GM04504 (cell line): ENCODE results near the gene RNF157.
"Not testable (repeated sequence)": the region's sequence is repeated elsewhere in the genome, so short reads cannot be mapped to it uniquely, and the experiment has no call there.

Experiments
- DNase-seq: peaks from one replicate; pipeline ENCODE4 v3.0.0-alpha.2; 2012; ENCODE audit warnings: low read depth

RNF157 gene

DNA sequence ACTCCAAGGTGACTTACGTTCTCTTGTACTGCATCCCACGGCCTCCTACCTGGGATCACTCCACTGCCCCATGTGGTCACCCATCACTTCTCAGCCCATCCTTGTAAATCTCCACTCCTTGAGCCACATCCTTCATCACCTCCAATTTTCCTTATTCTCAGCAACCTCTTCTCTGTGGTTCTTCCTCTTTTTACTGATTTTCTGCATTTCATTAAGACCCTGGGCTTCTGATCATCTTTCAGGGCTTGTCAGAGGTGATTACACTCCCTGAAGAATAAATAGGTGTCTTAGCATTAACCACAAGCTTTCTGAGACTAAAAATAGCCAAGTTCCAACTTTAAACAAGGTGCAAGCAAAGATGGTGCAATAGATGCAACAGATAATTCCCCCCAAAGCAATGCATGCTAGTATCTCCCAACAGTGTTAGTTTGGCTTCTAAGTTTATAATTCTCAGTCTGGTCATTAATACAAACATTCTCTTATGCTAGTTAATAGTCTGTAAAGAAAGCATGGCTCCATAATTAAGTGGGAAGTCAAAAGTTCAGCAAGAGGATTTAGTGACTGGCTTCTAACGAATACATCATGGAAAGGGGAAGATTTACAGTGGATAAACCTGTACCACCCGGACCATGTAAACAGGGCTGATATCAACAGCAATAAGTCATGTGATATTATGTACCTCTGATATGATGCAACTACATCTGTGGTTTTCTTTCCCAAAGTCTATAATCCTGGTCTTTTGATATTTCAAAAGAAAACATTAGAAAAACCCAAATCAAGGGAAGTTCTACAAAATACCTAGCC, 51.9 kb downstream of the RNF157 start:
- no peak for DNase-seq

DNA sequence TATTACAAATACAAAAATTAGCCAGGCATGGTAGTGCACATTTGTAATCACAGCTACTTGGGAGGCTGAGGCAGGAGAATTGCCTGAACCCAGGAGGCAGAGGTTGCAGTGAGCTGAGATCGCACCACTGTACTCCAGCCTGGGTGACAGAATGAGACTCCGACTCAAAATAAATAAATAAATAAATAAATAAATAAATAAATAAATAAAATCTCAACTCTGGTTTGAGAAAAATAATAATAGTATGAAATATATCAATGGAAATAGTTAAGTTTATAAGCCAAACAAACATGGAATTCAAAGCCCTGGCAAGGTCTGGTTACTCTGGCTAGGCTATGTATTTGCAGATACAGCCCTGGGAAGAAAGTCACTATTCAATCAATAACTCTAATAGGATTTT, 53.5 kb downstream of the RNF157 start:
- not testable (repeated sequence) for DNase-seq

DNA sequence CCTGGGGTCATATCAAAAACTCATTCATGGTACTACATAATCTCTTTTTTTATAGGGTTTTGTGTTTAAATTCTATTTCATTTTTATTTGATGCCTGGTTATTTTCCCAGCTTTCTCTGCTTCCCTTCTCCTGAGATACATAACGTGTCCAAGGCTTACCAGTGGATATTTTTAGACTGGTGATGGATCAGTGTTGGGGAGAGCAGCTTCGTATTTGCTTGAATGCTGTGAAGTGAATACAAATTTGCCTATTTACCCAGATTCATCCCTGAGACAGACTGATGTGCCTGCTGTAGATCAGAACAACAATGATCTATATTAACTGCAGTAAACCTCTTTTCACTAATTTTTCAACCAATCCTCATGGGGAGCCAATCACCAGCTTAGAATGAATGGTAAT, 56.0 kb downstream of the RNF157 start:
- no peak for DNase-seq

DNA sequence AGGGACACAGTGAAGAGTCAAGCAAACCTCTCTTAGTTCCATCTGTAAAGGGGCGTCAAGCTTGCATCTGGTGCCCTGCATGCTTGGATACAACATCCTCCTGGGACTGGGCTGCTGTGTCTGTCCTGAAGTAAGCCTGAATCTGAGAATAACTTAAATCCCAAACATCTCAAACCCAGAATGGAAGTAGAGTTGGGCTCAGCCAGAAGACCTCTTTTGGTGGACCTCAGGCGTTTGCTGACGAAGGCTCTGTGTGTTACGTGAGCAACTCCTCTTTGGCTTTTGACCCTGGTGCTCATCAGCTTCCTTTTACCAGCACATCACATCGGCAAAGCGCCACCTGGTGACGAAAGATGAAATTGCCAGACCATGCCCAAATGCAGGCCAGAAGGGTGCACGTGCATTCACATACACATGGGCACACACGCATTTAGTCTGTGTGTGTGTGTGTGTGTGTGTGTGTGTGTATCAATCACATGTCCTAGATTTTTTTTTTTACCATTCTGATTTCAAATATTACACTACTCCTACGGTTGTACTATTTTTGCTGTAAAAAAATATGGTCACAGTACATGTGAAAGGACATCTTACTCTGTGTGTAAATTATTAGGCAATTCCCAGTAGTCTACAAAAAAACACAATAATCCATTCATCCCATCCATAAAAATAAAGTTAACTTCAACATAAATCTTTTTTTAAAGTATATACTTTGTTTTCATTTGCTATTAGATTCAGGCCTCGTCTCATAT, 58.1 kb downstream of the RNF157 start:
- peak; percentile 68 for DNase-seq

DNA sequence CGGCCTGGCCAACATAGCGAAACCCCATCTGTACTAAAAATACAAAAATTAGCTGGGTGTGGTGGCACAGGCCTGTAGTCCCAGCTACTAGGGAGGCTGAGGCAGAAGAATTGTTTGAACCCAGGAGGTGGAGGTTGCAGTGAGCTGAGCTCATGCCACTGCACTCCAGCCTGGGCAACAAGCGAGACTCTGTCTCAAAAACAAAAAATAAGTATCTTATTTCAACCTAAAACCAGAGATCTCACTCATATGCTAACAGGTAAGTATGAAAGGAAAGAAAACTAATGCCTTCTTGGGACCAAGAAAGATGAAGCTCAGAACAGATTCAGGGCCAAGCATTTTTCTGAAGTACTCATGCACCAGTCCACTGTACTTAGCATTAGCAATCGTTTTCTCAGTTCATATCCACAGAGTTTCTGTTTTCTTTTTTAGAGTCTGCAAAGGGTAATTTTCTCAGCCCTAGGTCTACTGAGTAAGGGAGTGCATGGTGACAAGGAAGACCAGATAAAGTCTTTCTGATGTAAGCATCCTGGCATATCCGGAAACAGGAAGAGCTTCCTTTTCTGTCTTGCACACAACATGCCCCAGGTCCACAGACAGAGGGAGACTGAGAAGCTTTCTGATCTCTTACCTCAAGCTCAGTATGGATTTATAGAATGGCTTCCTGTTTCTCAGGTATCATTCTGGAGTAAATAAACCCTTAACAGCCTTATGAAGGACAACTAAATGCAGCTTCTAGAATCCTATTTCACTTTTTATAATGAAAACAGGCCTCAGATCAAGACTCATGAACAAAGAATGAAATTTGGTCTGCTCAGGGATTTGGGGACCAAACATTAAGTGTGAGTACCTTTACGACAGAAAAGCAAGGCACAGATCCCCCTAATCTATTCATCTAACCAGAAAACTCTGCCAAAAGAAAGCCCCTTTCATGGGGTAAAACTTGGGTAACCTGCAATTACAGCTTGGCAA, 60.5 kb downstream of the RNF157 start:
- no peak for DNase-seq

DNA sequence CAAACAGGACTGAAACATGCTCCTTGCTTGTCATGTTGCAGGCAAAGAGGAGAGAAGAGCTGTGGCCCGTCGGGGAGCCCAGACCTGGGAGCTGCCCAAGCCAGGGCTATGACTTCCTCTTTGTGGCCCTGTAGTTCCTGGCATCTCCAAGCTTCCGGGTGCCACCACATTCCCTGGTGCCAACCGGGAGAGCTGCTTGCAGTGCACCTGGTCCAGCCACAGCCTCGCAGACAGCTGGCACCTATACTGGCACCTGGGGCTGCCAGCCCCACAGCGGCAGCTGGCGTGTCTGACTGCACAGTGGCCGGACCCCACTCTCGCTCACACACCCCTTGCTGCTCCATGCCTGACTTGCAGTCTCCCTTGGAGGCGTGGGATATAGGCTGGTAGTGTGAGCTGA, 62.2 kb downstream of the RNF157 start:
- no peak for DNase-seq

DNA sequence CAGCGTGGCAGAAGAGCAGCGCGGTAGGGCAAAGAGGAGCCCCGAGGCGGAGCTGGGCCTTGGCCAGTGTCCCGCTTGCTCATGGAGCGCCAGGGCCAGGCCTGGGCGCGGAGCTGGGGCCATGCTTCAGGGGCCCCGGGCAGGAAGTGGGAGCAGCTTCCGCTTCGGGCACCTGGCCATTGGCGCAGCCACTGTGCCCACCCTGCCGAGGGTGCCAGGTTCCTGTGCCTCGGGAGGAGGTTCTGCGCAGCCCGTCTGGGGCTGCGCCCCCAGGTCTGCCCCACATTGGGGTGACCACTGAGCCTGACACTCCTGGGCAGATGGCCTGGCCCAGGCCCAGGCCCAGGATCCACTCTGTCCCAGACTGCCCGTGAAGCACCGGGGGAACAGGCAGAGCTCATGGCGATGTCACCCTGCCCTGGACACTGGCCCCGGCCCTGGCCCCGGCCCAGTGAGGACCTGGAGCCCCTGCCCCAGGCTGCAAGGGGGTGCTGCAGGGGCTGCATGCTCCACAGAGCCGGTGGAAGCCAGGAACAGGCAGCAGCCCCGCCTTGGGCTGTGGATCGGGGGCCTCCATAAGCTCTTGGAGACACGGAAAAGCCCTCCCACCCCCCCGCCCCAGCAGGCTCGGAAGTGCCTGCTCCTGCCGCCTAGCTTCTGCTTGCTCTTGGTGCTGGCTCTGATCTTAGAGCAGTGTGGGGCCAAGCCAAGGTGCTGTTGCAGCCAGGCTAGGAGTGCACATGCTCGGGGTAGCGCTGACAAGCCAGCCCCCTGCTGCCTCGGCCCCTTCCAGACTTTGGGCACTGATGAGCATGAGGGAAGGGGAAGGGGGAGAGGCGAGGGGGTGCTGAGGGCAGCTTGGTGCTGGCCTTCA, 63.4 kb downstream of the RNF157 start:
- DNase-seq = no peak

DNA sequence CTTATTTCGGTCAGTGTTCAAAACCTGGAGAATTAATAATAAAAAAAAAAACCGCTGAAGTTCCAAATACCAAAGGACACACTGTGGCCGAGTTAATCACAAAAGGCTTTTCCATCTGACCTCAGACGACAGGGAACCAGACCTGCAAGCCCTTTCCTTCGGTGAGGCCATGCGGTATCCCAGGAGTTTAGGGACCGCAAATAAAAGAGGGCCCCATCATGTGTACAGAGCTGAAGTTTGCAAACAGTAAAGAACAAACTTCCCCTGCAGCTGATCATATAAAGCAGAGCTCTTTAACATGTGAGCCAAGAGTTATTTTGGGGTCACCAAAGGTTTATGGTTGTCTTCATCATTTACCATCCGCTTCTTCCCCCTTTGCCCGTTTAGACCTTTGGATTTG, 66.3 kb downstream of the RNF157 start:
- no peak for DNase-seq

DNA sequence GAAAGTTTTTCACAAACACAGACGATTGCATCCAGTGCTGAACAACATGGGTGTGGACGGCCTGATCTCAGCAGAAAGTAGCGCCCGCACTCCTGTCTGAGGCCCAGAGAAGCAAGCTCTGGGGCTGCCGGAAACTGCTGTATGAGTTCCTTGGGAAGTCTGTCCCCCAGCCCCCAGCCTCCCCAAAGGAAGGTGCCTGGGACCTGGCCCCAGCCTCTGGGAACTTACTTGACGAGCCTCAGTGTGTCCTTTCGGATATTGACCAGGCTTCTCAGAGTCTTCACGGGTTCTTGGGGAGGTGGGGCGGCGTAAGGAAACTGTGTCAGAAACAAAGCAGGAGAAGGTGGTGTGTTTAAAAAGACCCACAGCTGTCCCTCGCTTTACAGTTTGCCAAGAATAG, 66.8 kb downstream of the RNF157 start:
- DNase-seq = no peak

DNA sequence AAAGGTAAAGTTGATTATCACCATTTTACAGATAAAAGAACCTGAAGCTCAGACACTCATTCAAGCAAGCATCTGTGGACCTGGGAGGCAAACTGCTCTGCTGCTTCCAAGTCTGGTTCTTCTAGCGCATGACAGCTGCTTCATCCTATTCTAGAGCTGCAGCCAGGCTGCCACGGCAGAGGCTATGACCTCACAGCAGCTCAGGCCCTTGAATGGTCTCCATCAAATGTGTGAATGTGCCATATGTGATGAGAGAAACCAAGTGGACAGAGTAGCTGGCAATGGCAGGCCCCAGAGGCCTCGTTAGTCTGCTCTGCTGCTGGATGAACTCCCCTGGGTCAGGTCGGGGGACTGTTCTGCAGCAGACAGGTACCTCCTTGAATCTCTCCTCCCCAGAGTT, 68.6 kb downstream of the RNF157 start:
- DNase-seq = no peak

DNA sequence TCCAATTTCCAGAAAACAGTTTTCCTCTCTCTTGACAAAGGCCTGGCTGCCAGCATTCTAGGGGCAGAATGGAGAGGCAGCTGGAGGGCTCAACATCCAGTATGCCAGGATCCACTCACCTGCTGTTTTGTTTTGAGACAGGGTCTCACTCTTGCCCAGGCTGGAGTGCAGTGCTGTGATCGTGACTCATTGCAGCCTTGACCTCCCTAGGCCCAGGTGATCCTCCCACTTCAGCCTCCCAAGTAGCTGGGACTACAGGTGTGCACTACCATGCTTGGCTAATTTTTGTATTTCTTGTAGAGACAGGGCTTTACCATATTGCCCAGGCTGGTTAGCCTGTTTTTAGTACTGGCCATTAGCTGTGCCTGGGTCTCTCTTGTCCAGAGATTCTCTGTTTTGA, 70.2 kb downstream of the RNF157 start:
- no peak for DNase-seq

DNA sequence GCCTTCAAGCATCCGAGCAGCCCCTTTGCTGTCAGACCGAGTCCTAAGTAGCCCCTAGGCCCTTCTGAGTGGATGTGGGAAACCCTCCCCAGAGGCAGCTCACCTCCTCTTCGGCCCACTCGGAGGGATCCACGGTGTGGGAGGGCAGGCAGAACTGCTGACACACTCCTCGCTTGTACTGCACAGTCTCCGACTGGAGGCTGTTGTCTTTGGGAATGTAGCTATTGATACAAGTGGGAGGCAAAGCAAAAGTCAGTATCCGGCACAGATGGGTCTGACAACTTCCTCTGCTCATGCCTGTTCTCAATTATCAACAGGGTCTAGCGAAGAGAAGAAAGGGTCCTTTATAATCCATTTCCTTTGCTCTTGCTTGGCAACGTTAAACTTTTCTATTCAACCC, 73.4 kb downstream of the RNF157 start:
- no peak for DNase-seq

DNA sequence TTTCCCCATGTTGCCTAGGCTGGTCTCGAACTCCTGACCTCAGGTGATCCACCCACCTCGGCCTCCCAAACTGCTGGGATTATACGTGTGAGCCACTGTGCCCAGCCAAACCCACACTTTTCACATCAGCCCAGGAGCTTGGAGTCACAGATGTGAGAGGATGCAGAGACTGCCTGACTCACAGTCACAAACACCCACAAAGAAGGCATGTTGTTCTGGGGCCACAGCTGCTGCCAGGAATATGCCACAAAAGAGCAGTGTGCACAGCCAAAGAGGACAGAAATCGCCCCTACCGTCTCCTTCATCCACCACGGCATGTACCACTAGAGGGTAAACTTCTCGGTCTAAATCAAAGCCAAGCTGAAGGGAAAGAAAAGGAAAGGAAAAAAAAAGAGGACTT, 74.1 kb downstream of the RNF157 start:
- DNase-seq = no peak

DNA sequence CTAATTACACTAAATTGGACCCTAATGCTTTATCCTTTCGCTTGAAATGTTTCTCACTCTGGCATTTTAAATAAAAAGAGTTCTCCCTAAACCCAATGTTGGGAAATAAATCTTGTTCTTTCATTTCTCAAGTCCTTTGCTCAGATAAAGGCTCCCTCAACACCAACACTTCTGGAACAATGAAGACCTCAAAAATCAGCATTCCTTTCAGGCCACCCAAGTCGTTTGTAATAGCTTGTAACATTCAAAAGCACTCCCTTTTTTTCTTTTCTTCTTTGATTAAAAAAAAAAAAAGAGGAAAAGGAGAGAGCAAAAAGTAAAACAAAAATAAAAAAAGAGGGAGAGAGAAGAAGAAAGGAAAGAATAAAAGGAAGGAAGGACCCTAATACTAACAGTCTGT, 76.0 kb downstream of the RNF157 start:
- DNase-seq = no peak

DNA sequence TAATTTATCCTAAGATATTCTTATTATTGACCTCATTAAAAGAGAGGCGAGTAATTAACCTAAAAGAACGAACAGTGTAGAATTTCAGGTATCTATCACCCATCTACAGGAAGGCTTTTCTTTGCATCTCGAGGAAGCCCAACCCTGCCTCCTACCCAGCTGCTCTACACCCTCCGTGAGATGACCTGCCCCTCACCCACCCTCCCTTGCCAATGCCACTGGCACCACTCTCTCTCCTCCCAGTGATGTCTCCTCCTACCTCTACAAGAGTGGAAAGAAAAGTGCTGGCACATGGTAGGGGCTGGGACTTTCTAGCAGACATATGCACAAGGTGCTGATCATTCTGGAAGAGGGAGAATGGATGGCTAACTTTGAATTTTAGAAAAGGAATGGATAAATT, 76.4 kb downstream of the RNF157 start:
- DNase-seq = no peak

DNA sequence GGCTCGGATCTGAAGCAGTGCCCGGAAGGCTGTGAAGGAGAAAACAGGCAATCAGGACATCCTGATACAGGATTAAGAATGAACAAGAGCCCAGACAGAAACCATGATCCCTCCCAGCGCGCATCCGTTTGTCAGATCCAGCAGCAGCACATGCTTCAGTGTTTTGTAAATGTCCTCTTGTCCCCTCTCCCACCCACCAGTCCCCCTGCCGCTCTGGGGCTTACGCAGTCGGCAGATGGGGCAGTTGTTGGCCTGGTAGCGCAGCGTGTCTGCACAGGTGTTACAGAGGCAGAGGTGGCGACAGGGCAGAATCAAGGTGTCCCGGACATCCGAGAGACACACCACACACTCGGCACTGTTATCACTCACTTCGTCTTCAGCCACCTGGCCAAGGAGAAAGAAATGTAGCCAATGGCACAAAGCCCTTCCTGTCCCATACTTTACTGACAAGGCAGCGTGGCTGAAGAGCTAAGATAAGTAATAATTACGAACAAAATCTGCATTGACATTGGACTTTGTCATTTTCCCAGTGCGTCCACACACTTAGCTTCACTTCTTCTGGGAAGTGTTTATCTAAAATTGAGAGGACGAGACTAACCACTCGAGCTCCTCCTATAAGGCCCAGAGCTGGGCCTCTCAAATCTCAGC, 78.5 kb downstream of the RNF157 start:
- no peak for DNase-seq

DNA sequence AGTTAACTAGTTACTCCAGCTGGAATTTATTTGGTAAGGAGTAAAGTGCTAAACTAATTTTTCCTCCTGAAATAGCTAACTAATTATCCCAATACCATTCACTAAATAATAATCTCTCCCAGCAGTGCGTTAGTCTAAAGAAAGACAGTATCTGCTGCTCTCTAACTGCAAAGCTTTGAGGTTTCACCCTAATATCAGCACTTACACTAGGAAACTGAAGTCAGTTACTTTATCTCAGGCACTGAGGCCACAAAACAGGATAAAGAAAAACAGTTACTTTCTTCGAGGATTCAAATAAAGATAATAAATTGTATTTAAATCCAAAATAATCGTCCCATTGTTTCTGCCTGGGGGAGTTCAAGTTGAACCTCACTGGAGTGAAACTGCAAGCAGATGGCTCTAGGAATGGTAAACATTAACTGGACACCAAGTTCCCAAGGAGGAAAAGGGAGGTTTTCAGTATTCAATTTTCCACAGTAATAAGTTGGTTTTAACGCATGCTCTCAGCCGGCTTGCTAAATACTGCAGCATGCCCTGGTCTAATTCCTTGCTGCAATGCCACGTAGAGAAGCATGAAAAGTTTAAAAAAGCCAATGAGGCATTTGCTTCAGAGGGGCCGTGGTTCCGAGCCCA, 79.3 kb downstream of the RNF157 start:
- DNase-seq = no peak

DNA sequence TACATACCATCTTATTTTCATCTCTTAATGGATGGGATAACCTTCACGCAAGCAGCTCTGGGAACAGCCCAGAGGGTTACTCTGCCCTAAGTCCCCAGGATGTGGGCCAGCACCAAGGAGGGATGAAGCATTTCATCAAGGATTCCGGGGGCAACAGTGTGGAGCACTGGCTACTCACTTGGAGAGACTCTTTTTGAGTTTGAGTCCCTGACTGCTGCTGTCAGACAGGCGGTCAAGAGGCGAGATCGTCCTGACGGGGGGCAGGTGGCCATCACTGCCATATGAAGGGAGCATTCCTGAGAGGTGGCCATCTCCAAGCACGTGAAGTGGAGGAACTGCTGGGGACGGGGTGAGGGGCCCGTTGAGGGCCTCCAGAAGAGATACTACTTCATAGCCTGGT, 81.1 kb downstream of the RNF157 start:
- no peak for DNase-seq

DNA sequence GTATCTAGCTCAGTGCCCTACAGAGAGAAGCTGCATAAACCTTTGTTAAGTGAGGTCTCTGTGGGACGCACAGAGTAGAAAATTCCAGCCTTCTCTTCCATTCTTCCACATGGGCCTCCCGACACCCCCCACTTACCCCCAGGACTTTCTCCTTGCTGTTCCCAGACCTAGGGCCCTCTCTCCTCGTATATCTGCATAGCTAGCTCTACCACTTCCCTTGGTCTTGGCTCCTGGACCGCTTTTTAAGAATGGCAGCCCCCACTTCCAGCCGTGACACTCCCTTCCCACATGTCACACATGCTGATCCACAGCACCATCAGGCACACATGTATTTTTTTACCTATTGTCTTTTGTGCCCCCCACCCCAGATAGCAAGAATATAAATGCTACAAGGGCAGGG, 82.5 kb downstream of the RNF157 start:
- no peak for DNase-seq

DNA sequence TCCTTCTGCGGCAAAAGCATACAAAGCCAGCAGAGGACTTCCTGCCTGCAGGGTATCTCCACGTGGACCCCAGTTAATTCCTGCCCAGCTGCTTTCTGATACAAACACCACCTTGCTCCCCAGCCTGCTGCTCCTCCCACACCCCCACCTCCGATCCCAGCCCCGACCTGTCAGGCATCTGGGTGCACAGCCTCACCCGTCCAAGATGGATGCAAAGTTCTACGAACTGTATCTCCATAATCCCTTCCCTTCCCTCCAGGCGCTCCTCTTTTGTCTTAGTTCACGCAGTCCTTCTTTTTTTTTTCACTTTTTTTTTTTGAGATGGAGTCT, 83.7 kb downstream of the RNF157 start:
- no peak for DNase-seq
